Lung (tissue), 12 donors: ENCODE data around the gene PSAPL1. TPM values are rescaled to one million over a fixed set of nuclear protein-coding genes. Genes with fewer than 3 reads are reported as not detected.

Experiments
- ATAC-seq: fragments of 200-7000 bp; cut with Tn5 transposase; one replicate; pipeline ENCODE4 v1.9.1; 2020; ENCODE audit warnings: moderate number of reproducible peaks; ENCODE audit not compliant: insufficient read depth, low FRiP score
- DNase-seq, 3 donors: peaks; one replicate each; pipeline ENCODE4 v3.0.0-alpha.2; 2013 to 2017
- H3K27ac ChIP-seq, 2 donors: one replicate each; pipeline ENCODE4 v1.5.1; 2013; ENCODE audit warnings: mild to moderate bottlenecking in 2 of 2, moderate library complexity in 2 of 2, control low read depth in 1 of 2, inconsistent platforms in 1 of 2, low read depth in 1 of 2, low read length in 1 of 2
- H3K27me3 ChIP-seq, 3 donors: one replicate each; pipeline ENCODE4 v1.5.1; 2013; ENCODE audit warnings: low read length in 2 of 3; ENCODE audit not compliant: control insufficient read depth in 3 of 3, insufficient read depth in 3 of 3
- H3K36me3 ChIP-seq, 4 donors: one replicate each; pipeline ENCODE4 v1.5.1; 2013; ENCODE audit warnings: low read length in 4 of 4, mild to moderate bottlenecking in 1 of 4, moderate library complexity in 1 of 4; ENCODE audit not compliant: control insufficient read depth in 4 of 4, insufficient read depth in 4 of 4
- H3K4me1 ChIP-seq, 5 donors: one replicate each; pipeline ENCODE4 v1.5.1; 2013; ENCODE audit warnings: low read length in 5 of 5, mild to moderate bottlenecking in 2 of 5, moderate library complexity in 1 of 5; ENCODE audit not compliant: control insufficient read depth in 5 of 5, insufficient read depth in 5 of 5
- H3K4me3 ChIP-seq: one replicate; pipeline ENCODE4 v1.5.1; 2013; ENCODE audit warnings: mild to moderate bottlenecking, control low read depth, moderate library complexity
- H3K9ac ChIP-seq, 2 donors: one replicate each; pipeline ENCODE4 v1.5.1; 2013; ENCODE audit warnings: low read length in 2 of 2, control low read depth in 1 of 2; ENCODE audit not compliant: insufficient read depth in 1 of 2
- H3K9me3 ChIP-seq, 4 donors: one replicate each; pipeline ENCODE4 v1.5.1; 2013; ENCODE audit warnings: low read length in 3 of 4, mild to moderate bottlenecking in 1 of 4, moderate library complexity in 1 of 4; ENCODE audit not compliant: control insufficient read depth in 4 of 4, insufficient read depth in 3 of 4
- CTCF ChIP-seq: IDR thresholded peaks from 2 replicates; pipeline ENCODE4 v1.5.1; 2012; ENCODE audit warnings: mild to moderate bottlenecking; ENCODE audit errors: control extremely low read depth, extremely low read depth
- WGBS, 2 donors: extraction: QIAGEN DNeasy Blood & Tissue Kit; methylation state at CpG; one replicate each; pipeline ENCODE4 v1.1.7; 2013; 5-methylcytosine and 5-hydroxymethylcytosine counted together
- polyA plus RNA-seq, 2 donors: library from polyadenylated mRNA; stranded (reverse); fragments of 200-250 nt; gene quantifications; one replicate each; pipeline ENCODE4 v1.2.1, GENCODE V29; 2013
- total RNA-seq, 2 donors: library from RNA; depleted of rRNA in 1 of 2; stranded (reverse); fragments of >200 nt in 1 of 2; gene quantifications; one replicate each; pipeline ENCODE4 v1.2.1, GENCODE V29; 2014 to 2021
- donor health status: control.
- donor health status: control.
- donor health status: Bipolar disorder and iron deficiency.
- donor health status: healthy.
- donor health status: DM: yes; HTN: yes; CAD: no.

Gene PSAPL1
- total and polyA plus RNA-seq, 4 donors: 0.06 to 0.55 (median 0.24) TPM; not detected in 1

DNA sequence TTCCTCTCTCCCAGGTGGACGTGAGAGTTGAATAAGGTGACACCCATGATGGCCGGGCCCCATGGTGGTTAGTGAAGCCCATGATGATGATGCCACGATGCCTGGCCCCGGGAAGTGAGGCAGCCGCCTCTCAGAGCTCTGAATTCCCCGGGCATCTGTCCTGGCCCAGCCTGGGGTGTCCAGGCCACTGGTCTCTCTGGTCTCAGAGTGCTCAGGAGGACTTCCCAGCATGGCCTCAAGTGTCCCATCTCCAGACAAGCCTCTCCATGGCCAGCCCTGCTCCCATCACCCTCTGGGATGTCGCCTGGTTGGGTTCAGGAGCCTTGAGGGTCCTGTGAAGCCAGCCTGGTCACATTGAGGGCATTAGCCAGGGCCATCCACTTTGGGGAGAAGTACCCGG is 24.7 kb upstream of the PSAPL1 start:
- Histone ChIP-seq H3K36me3 (no peaks in the 10 kb centered on the region), H3K27ac (no peak overlapping the region), H3K4me3 (no peak overlapping the region), H3K27me3 (no peaks in the 10 kb centered on the region), H3K4me1 (peaks cover 0 to 4% (median 0%) of the 10 kb centered on the region in 5 donors), H3K9me3 (peaks cover 0 to 3% (median 0%) of the 10 kb centered on the region in 4 donors), H3K9ac (no peak overlapping the region)
- WGBS, 2 donors: 85 to 88% methylated on average over 8 of the region's 8 CpGs
- DNase-seq (no peak), ATAC-seq (no peak)
- TF ChIP-seq CTCF: no peak

DNA sequence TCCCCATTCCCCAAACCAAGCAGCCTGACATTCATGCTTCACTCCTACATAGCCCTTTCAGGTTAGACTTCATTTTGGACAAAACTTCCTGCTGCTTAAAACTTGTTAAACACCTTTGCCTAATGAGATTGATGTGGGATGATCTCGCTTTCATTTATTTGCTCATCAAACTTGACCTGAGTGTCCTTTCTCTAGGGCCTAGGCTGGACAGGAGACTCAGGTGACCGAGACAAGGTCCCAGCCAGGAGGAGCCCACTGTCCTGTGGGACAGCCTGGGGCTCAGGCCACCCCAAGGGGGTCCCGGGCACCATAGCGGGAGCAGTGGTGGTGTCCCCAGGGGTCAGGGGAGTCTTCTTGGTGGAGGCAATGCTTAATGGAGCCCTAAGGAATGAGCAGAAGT is 23.7 kb upstream of the PSAPL1 start:
- TF ChIP-seq CTCF: no peak
- H3K27me3 ChIP-seq: no peaks in the 10 kb centered on the region
- ATAC-seq (no peak), DNase-seq (no peak)
- H3K27ac ChIP-seq: no peak overlapping the region
- H3K9me3 ChIP-seq: no peaks in the 10 kb centered on the region
- peaks cover 0 to 4% (median 0%) of the 10 kb centered on the region in 5 donors for H3K4me1 ChIP-seq
- 92 to 95% methylated on average over 4 of the region's 4 CpGs for WGBS, 2 donors
- no peak overlapping the region for H3K9ac ChIP-seq
- H3K4me3 ChIP-seq: no peak overlapping the region
- H3K36me3 ChIP-seq: no peaks in the 10 kb centered on the region

DNA sequence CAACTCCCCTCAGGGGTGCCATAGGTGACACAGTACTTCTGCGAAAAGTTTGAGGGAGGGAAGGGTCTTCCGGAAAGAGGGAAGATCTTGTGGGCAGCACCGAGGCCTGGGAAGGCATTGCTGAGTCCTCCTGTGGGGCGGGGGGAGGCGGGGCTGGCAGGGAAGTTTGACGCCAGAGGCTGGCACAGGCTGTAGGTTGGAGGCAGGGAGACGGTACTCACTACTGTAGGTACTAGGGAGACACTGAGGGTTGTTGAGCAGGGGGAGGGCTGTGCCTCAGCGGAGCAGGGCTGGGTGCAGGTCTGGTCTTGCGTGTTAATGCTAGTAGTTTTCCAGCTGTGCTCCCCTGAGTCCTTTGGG is 23.3 kb upstream of the PSAPL1 start:
- H3K36me3 ChIP-seq: no peaks in the 10 kb centered on the region
- H3K9ac ChIP-seq: no peak overlapping the region
- DNase-seq (no peak), ATAC-seq (no peak)
- H3K4me1 ChIP-seq: peaks cover 0 to 4% (median 0%) of the 10 kb centered on the region in 5 donors
- TF ChIP-seq CTCF: no peak
- no peaks in the 10 kb centered on the region for H3K27me3 ChIP-seq
- no peak overlapping the region for H3K27ac ChIP-seq
- 72 to 82% methylated on average over 8 to 9 of the region's 9 CpGs for WGBS, 2 donors
- no peak overlapping the region for H3K4me3 ChIP-seq
- H3K9me3 ChIP-seq: no peaks in the 10 kb centered on the region
